Panc1 (cell line): ENCODE measurements around the gene COL5A2.

Experiments used
- CTCF ChIP-seq: fragments of 450-650 bp; IDR thresholded peaks from 2 replicates; pipeline ENCODE4 v1.5.1; 2017; ENCODE audit warnings: mild to moderate bottlenecking
- POLR2AphosphoS5 ChIP-seq: IDR thresholded peaks from 2 replicates; pipeline ENCODE4 v1.6.1; 2012; ENCODE audit warnings: mild to moderate bottlenecking, low read depth, low read length, moderate library complexity
- SIN3A ChIP-seq: IDR thresholded peaks from 2 replicates; pipeline ENCODE4 v1.6.1; 2012; ENCODE audit warnings: low read depth, mild to moderate bottlenecking, low read length, moderate library complexity, borderline replicate concordance; ENCODE audit not compliant: insufficient read depth
- TCF7L2 ChIP-seq: IDR thresholded peaks from 2 replicates; pipeline ENCODE4 v1.6.1; 2011; ENCODE audit warnings: mild to moderate bottlenecking, low read depth, low read length, inconsistent platforms
- TF ChIP-seq, protein P1 (sequence below), 2 experiments: IDR thresholded peaks; 2 replicates each; pipeline ENCODE4 v1.6.1; 2011 to 2012; ENCODE audit warnings: low read depth in 2 of 2, control low read depth in 1 of 2, low read length in 1 of 2, mild to moderate bottlenecking in 1 of 2, moderate library complexity in 1 of 2; ENCODE audit not compliant: insufficient read depth in 1 of 2

DNA sequence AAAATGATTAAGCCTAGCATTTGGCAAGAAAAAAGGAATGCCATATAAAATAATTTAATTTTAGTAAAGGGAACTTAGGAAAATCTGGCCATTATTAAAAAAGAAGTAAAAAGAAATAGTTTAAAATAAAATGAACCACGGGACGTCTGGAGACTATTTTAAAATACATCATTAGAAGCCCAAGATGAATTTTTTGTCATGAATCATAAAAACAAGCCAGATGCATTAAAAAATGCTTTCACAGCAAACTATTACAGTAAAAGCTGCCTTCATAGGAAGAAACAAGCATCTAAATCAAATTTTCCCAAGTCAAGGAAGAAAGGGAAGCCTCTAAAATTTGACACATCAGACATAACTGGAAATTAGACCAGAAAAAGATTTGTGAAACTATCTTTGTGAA is 33.0 kb downstream of the COL5A2 start:
- TF ChIP-seq CTCF = no peak
- TF ChIP-seq POLR2AphosphoS5 = no peak
- TF ChIP-seq, protein P1, sequence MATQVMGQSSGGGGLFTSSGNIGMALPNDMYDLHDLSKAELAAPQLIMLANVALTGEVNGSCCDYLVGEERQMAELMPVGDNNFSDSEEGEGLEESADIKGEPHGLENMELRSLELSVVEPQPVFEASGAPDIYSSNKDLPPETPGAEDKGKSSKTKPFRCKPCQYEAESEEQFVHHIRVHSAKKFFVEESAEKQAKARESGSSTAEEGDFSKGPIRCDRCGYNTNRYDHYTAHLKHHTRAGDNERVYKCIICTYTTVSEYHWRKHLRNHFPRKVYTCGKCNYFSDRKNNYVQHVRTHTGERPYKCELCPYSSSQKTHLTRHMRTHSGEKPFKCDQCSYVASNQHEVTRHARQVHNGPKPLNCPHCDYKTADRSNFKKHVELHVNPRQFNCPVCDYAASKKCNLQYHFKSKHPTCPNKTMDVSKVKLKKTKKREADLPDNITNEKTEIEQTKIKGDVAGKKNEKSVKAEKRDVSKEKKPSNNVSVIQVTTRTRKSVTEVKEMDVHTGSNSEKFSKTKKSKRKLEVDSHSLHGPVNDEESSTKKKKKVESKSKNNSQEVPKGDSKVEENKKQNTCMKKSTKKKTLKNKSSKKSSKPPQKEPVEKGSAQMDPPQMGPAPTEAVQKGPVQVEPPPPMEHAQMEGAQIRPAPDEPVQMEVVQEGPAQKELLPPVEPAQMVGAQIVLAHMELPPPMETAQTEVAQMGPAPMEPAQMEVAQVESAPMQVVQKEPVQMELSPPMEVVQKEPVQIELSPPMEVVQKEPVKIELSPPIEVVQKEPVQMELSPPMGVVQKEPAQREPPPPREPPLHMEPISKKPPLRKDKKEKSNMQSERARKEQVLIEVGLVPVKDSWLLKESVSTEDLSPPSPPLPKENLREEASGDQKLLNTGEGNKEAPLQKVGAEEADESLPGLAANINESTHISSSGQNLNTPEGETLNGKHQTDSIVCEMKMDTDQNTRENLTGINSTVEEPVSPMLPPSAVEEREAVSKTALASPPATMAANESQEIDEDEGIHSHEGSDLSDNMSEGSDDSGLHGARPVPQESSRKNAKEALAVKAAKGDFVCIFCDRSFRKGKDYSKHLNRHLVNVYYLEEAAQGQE (IDR thresholded peaks at IDR 0.05; ENCODE audit: insufficient read depth in 1 of 2, low read depth in 2 of 2, low read length in 1 of 2) = no peak
- TF ChIP-seq SIN3A = no peak
- TF ChIP-seq TCF7L2 = no peak
